Measurements from ENCODE around the gene C11orf91.
"Not testable (repeated sequence)": the region's sequence is repeated elsewhere in the genome, so short reads cannot be mapped to it uniquely, and the experiment has no call there.

C11orf91 gene

GRCh38 chr11:33696931-33697638 is 3.5 kb downstream of the C11orf91 start:
- DNase-seq (ENCODE audit: low read depth): no peak

GRCh38 chr11:33696411-33696810 is 4.2 kb downstream of the C11orf91 start:
- DNase-seq (ENCODE audit: low read depth): no peak

DNA sequence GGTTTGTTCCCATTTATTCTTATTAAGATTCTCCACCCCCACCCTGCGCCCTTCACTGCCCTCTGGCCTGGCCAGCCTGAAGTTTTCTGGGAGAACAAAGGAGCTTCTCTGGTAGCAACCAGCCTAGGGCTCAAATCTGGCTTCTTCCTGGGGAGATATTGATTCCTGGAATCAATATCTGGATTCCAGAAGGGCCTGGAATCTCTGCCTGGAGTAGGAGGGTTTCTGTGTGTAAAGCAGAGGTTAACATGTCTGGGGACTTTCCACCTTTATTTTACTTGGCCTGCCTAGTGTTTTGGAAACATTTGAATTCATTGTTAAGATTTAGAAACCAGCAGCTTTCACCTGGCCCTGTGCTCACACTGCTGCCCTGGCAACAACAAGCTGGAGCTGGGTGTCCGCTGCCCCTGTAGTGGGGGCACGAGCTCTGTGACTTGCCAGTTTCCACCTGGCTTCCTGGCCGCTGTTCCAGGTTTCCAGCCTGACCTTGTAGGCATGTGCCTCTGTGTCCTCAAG is 5.5 kb downstream of the C11orf91 start:
- DNase-seq (ENCODE audit: low read depth): no peak

DNA sequence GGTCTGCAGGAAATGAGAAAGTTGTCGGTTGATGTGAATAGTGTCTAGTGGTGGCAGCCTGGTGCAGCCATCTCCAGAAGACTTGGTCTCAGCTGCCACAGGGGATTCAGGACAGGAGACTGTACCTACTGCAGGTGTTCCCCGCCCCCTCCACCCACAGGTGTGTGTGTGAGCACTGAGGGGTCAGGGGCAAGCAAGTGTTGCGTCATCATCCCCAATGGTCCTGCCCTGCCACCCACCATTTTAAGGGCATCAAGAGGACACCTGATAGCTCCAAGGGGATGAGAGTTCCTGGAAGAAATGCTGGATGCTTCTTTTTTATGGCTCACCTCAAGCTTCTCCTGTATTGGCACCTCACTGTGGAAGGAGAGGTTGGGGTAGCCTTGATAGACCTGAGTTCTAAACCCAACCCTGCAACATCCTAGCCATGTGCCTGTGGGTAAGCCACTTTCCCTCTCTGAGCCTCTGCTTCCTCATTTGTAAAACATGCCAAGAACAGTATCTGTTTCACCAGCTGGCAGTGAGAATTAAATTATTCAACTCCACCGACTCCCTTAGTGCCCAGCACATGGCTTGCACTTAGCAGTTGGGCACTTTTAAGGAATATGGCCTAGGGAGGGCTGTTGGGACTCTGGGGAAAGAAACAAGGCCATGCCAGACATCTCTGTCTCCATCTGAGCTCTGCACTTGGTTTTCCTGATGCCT is 6.1 kb downstream of the C11orf91 start:
- no peak for DNase-seq (ENCODE audit: low read depth)

DNA sequence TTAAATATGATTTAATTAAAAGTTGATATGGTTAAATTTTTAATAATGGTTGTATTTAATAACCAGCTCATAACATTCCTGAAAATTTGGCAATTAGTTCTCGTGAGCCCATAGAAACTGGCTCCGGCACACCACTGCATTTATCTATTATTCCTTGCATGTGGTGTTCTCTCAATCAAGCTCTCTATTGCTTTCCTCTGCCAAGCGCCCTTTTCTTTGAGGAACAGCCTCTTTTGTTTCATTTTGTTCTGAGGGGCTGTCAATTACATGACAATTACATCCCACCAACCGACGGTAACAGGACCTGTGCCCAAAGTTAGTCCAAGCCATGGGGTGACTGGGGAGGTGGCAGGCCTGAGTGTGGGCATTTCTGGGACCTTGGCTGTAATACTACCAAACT is 8.1 kb downstream of the C11orf91 start:
- DNase-seq (ENCODE audit: low read depth): no peak

- no peak for DNase-seq (ENCODE audit: low read depth)
Measured at GRCh38 chr11:33692013-33692504, 8.6 kb downstream of the C11orf91 start.

GRCh38 chr11:33691066-33691864 is 9.4 kb downstream of the C11orf91 start:
- no peak for DNase-seq (ENCODE audit: low read depth)

GRCh38 chr11:33690290-33691065 is 10.1 kb downstream of the C11orf91 start:
- DNase-seq (ENCODE audit: low read depth): no peak

DNA sequence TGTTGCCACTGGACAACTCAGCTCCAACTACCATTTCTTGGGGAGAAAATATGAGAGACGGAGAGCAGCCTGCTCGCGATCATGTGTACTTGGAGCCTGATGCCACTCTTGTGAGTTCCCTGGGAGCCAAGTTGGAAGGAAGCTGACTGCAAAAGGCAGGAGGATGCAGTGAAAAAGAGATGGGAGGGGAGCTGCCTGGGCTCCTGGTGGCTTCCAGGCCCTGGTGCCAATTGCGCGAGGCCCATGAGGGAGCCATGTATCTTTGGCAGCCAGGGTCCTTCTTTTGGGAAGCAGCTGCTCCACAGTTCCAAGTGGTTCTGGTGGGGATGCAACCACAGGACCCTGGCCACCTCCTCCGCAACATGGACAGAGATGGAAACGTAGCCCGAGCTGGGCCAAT is 11.1 kb downstream of the C11orf91 start:
- no peak for DNase-seq (ENCODE audit: low read depth)

GRCh38 chr11:33689085-33689484 is 11.5 kb downstream of the C11orf91 start:
- no peak for DNase-seq (ENCODE audit: low read depth)

DNA sequence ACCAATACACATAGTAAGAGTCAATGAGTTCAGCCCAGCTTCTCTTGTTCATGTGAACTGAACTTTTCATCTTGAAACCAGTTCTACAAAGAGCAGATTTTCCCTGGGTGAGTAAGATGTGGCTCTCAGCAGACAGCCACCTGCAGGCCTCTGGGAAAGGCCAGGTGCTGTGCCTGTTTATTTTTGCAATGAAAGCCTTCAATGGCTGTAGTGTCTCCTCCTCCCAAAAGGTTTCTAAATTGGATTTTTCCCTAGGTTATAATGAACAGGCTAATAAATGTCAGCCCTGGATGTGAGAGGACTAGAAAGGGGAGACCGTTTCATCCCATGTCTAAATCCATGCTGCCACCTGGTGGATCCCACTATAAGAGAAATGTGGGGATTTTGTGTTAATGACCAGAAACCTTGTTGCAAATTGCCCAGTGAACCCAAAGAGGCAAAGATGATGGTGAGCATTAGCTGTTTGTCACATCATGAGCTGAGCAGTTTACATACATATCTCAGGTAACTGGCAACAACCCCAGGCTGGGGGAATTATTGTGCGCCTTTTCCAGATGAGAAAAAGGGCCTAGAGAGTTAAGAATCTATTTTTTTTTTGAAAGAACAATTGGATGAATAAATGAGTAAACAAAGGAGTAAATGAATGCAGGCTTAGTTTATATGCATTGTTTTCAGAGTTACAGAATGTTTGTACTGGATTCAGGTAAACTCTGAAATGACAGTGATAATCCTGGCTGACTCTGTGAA is 12.7 kb downstream of the C11orf91 start:
- DNase-seq (ENCODE audit: low read depth): no peak

DNA sequence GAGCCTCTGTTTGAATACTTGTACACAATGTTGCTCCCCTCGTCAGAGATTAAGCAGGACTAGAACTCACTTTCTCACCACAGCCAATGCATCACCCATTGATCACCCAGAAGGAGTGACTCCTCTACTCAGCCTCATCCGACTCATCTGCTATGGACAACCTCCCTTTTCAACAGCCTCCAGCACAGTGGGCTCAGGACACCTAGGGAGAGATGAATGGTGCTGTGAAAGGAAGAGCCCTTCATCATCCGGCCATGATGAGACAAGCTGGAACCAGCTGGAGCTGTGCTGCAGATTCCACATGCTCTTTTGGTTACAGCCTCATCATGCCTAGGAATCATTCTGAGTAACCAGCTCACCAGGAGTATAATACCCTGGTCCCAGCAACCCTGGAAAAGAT is 15.5 kb downstream of the C11orf91 start:
- DNase-seq (ENCODE audit: low read depth): no peak

- no peak for DNase-seq (ENCODE audit: low read depth)
Measured at GRCh38 chr11:33684003-33684706, 16.5 kb downstream of the C11orf91 start.

DNA sequence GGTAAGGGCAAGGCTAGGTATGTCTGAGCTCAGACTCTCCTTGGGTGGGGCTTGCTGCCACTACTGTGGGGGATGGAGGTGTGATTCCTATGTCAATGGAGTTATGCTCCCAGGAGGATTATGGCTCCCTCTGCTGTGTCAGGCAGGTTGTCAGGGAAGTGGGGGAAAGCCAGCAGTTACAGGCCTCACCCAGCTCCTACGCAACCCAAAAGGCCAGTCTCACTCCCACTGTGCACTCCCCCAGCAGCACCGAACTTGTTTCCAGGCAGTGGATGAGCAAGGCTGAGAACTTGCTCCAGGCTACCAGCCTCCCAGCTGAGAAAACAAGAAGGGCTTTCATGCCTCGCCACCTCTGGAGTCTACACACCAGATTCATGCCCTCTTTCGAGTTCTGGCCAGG is 18.2 kb downstream of the C11orf91 start:
- no peak for DNase-seq (ENCODE audit: low read depth)

- no peak for DNase-seq (ENCODE audit: low read depth)
Measured at GRCh38 chr11:33682019-33682418, 18.6 kb downstream of the C11orf91 start.

DNA sequence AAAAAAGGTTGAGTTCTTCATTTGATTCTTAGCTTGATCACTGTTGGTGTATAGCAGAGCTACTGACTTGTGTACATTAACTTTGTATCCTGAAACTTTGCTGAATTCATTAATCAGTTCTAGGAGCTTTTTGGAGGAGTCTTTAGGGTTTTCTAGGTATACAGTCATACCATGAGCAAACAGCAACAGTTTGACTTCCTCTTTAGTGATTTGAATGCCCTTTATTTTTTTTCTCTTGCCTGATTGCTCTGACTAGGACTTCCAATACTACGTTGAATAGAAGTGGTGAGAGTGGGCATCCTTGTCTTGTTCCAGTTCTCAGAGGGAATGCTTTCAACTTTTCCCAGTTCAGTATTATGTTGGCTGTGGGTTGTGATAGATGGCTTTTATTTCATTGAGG is 22.0 kb downstream of the C11orf91 start:
- DNase-seq (ENCODE audit: low read depth): not testable (repeated sequence)

GRCh38 chr11:33674035-33674814 is 26.4 kb downstream of the C11orf91 start:
- DNase-seq (ENCODE audit: low read depth): no peak

GRCh38 chr11:33672273-33672672 is 28.4 kb downstream of the C11orf91 start:
- DNase-seq (ENCODE audit: low read depth): no peak

- DNase-seq (ENCODE audit: low read depth): no peak
Measured at GRCh38 chr11:33670250-33671011, 30.2 kb downstream of the C11orf91 start.

Measured in stimulated activated CD8-positive, alpha-beta memory T cell treated with anti-CD3 and anti-CD28 coated beads, Interleukin-15, amount 100 ng/mL, for 1 hour (primary cell).